ENCODE measurements around the gene CENPN.

The CENPN gene

GRCh38 chr16:81004646-81005353 lies 2.2 kb upstream of the CENPN start:
- no peak for TF ChIP-seq ZFX (IDR thresholded peaks at IDR 0.05; ENCODE audit: borderline replicate concordance)
- TF ChIP-seq, protein P1, sequence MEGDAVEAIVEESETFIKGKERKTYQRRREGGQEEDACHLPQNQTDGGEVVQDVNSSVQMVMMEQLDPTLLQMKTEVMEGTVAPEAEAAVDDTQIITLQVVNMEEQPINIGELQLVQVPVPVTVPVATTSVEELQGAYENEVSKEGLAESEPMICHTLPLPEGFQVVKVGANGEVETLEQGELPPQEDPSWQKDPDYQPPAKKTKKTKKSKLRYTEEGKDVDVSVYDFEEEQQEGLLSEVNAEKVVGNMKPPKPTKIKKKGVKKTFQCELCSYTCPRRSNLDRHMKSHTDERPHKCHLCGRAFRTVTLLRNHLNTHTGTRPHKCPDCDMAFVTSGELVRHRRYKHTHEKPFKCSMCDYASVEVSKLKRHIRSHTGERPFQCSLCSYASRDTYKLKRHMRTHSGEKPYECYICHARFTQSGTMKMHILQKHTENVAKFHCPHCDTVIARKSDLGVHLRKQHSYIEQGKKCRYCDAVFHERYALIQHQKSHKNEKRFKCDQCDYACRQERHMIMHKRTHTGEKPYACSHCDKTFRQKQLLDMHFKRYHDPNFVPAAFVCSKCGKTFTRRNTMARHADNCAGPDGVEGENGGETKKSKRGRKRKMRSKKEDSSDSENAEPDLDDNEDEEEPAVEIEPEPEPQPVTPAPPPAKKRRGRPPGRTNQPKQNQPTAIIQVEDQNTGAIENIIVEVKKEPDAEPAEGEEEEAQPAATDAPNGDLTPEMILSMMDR (IDR thresholded peaks at IDR 0.05): peak; percentile 82
- H3K27ac ChIP-seq: peak overlapping the region; percentile 94

GRCh38 chr16:81005610-81006161 lies 1.3 kb upstream of the CENPN start:
- peak overlapping the region; percentile 94 for H3K27ac ChIP-seq

GRCh38 chr16:81006211-81006812 lies 702 bp upstream of the CENPN start:
- H3K27ac ChIP-seq: peak overlapping the region; percentile 94
- TF ChIP-seq ZFX (IDR thresholded peaks at IDR 0.05; ENCODE audit: borderline replicate concordance): no peak
- TF ChIP-seq, protein P1 (IDR thresholded peaks at IDR 0.05): no peak

More at GRCh38 chr16:81005610-81006161, 1.3 kb upstream of the CENPN start:
- TF ChIP-seq, protein P1 (IDR thresholded peaks at IDR 0.05): no peak
- no peak for TF ChIP-seq ZFX (IDR thresholded peaks at IDR 0.05; ENCODE audit: borderline replicate concordance)

- peak overlapping the region; percentile 94 for H3K27ac ChIP-seq
These were observed 1.4 kb downstream of the CENPN start for GRCh38 chr16:81008505-81008789.

DNA sequence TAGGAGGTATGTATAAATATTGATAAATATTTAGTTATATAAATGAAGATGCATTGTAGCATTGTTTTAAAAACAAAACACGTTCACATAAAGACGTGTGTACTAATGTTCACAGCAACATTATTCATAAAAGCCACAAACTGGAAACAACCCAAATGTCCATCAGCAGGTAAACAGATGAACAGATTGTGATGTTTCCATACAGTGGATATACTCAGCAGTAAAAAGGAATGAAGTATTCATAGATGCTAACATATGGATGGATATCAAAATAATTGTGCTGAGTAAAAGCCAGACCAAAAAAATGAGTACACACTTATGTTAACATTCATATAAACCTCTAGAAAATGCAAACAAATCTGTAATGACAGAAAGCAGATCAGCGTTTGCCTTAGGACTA lies 6.0 kb downstream of the CENPN start:
- TF ChIP-seq, protein P1 (IDR thresholded peaks at IDR 0.05): no peak
- TF ChIP-seq ZFX (IDR thresholded peaks at IDR 0.05; ENCODE audit: borderline replicate concordance): no peak
- H3K27ac ChIP-seq: no peak overlapping the region; the same call in 1 of the 2 replicates

More at GRCh38 chr16:81008505-81008789, 1.4 kb downstream of the CENPN start:
- TF ChIP-seq, protein P1 (IDR thresholded peaks at IDR 0.05): no peak
- TF ChIP-seq ZFX (IDR thresholded peaks at IDR 0.05; ENCODE audit: borderline replicate concordance): no peak

DNA sequence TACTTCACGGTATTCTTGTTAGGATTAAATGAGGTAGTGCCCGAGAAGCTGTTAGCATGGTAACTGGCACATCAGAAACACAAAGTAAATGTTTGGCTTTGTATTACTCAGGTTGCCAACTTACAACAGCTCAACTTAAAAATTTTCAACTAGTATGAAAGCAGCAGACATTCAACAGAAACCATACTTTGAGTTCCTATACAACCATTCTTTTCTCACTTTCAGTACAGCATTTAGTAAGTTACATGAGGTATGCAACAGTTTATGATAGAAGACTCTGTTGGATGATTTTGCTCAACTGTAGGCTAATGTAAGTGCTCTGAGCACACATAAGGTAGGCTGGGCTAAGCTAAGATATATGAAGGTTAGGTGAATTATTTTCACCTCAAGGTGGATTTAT lies 7.7 kb downstream of the CENPN start:
- TF ChIP-seq, protein P1 (IDR thresholded peaks at IDR 0.05): no peak
- no peak for TF ChIP-seq ZFX (IDR thresholded peaks at IDR 0.05; ENCODE audit: borderline replicate concordance)

GRCh38 chr16:81018496-81018895 lies 11.5 kb downstream of the CENPN start:
- TF ChIP-seq ZFX (IDR thresholded peaks at IDR 0.05; ENCODE audit: borderline replicate concordance): no peak
- TF ChIP-seq, protein P1 (IDR thresholded peaks at IDR 0.05): no peak
- no peak overlapping the region for H3K27ac ChIP-seq

More for the DNA sequence above, 7.7 kb downstream of the CENPN start:
- H3K27ac ChIP-seq: no peak overlapping the region

Data from 22Rv1 (cell line).